Urinary bladder (tissue), 4 donors: ENCODE results near the gene MAGI2. TPM values are rescaled to one million over a fixed set of nuclear protein-coding genes. Genes with fewer than 3 reads are reported as not detected.

ENCODE experiments used
- DNase-seq: peaks from one replicate; pipeline ENCODE4 v3.0.0-alpha.2; 2015; ENCODE audit errors: extremely low spot score
- H3K27ac ChIP-seq: one replicate; pipeline ENCODE4 v1.5.1; 2013; ENCODE audit warnings: low read depth, mild to moderate bottlenecking, moderate library complexity
- H3K36me3 ChIP-seq: one replicate; pipeline ENCODE4 v1.6.1; 2013; ENCODE audit warnings: mild to moderate bottlenecking, moderate library complexity; ENCODE audit not compliant: insufficient read depth
- H3K4me1 ChIP-seq: one replicate; pipeline ENCODE4 v1.6.1; 2013; ENCODE audit warnings: mild to moderate bottlenecking, moderate library complexity; ENCODE audit not compliant: insufficient read depth
- H3K4me3 ChIP-seq: one replicate; pipeline ENCODE4 v1.5.1; 2013; ENCODE audit warnings: low read depth, low read length
- WGBS: extraction: QIAGEN DNeasy Blood & Tissue Kit; methylation state at CpG from one replicate; pipeline ENCODE4 v1.1.7; 2013; 5-methylcytosine and 5-hydroxymethylcytosine counted together
- polyA plus RNA-seq: library from polyadenylated mRNA; stranded (reverse); fragments of 200-250 nt; gene quantifications from one replicate; pipeline ENCODE4 v1.2.3, GENCODE V29; 2013
- total RNA-seq: library from RNA; depleted of rRNA; stranded (reverse); fragments of >200 nt; gene quantifications from one replicate; pipeline ENCODE4 v1.2.3, GENCODE V29; 2014
- donor health status: healthy with polysubstance abuse.
- donor health status: healthy.

MAGI2 gene
- total and polyA plus RNA-seq, 2 donors: 7.6 to 37.4 TPM

DNA sequence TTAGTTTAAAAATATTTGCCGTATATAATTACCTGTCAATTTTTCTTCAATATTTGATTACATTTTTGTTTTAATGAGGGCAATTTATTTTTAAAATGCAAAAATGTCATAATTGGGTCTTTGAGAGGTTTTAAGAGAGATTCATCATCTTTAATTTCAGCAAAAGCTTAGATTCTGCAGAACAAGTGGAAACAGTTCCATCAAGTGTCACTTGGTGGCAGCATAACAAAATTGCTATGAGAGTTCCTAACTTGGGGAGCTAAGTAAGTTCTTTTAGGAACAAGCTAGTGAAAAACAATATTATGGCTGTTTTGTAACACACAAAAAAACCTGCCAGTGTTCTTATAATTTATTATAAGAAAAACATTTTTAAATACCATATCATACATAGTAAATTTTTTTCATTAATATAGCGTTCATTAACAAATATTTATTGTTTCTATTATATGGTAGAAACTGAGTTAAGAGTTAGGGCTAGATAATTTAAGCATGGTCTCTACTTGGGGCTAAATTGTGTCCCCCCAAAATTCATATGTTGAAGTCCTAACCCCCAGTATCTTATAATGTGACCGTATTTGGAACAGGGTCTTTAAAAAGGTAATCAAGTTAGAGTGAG lies 155.2 kb downstream of the MAGI2 start:
- WGBS: 81% methylated on average over 3 of the region's 3 CpGs
- no peak overlapping the region for H3K27ac ChIP-seq
- H3K36me3 ChIP-seq: no peaks in the 10 kb centered on the region
- DNase-seq: no peak
- no peak overlapping the region for H3K4me3 ChIP-seq
- no peaks in the 10 kb centered on the region for H3K4me1 ChIP-seq

DNA sequence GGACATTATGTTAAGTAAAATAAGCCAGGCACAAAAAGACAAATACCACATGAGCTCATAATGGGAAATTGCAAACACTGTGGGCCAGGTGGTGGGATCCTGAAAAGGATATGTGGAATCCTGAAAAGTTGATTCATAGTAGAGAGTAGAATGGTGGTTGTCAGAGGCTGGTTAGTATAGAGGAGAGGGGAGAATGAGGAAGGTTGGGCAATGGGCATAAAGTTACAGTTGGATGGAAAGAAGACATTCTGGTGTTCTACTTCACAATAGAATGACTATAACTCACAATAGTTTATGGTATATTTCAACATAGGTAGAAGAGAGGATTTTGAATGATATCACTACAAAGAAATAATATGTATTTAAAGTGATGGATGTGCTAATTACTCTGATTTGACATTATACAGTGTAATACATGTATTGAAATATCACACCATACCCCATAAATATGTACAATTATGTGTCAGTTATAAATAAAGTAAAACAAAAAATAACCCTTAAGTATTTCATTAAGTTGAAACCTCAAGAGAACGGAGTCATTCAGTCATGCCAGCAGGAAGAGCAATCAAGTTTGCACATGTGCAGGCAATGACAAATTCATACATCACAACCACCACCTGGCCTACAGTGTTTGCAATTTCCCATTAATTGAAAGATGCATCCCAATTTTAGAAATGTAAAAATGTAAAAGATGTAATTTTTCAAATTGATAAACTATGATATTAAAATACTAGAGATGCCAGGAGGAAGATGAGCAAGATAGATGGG lies 156.7 kb downstream of the MAGI2 start:
- no peak for DNase-seq
- H3K4me3 ChIP-seq: no peak overlapping the region
- no peaks in the 10 kb centered on the region for H3K36me3 ChIP-seq
- H3K4me1 ChIP-seq: no peaks in the 10 kb centered on the region
- H3K27ac ChIP-seq: no peak overlapping the region
- WGBS: 80% methylated on average over 1 of the region's 1 CpG

DNA sequence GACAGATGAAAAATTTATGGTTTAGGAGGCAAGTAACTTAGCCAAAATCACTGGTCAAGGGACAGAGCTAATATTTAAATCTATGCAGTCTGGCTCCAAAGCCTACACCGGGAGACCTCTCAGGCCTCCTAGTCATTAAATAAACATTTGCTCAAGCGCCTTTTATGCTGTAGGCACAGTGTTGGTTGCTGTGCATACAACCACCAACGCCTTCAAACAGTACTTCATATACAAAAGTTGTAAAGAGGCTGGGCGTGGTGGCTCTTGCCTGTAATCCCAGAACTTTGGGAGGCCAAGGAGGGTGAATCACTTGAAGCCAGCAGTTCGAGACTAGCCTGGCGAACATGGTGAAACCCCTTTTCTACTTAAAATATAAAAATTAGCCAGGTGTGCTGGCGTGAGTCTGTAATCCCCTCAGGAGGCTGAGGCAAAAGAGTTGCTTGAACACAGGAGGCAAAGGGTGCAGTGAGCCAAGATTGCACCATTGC lies 159.8 kb downstream of the MAGI2 start:
- Histone ChIP-seq H3K27ac (no peak overlapping the region), H3K4me1 (no peaks in the 10 kb centered on the region), H3K4me3 (no peak overlapping the region), H3K36me3 (no peaks in the 10 kb centered on the region)
- 82% methylated on average over 7 of the region's 7 CpGs for WGBS
- DNase-seq: no peak

DNA sequence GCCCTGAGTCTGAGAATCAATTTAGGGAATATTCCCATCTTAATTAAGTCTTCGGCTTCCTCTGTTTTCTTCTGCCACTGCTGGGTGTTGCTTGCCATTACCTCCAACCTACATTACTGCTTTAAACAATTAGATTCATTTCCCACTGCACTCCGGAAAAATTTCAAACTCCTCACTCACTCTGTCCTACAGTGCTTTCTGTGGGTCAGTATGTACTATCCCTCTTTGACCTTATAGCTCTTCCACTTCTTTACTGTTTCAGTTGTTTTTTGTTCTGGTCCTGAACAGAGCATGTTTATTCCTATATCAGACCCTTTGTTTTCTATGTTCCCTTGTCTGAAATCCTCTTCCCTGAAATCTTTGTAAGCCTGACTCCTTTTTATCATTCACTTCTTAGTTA lies 160.6 kb downstream of the MAGI2 start:
- 86% methylated on average over 2 of the region's 2 CpGs for WGBS
- Histone ChIP-seq H3K27ac (no peak overlapping the region), H3K36me3 (no peaks in the 10 kb centered on the region), H3K4me3 (no peak overlapping the region), H3K4me1 (no peaks in the 10 kb centered on the region)
- no peak for DNase-seq

DNA sequence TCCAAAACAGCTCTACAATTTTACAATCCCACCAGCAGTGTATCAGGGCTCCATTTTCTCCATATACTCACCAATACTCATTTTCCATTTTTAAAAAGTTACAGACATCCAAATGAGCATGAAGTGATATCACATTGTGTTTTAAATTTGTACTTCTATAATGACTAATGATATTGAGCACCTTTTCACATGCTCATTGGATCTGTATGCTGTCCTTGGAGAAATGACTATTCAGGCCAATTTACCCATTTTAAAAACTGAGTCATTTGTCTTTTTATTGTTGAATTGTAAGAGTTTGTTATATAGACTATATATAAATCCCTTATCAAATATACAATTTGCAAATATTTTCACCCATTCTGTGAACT lies 162.0 kb downstream of the MAGI2 start:
- H3K27ac ChIP-seq: no peak overlapping the region
- no peak overlapping the region for H3K4me3 ChIP-seq
- no peaks in the 10 kb centered on the region for H3K4me1 ChIP-seq
- H3K36me3 ChIP-seq: no peaks in the 10 kb centered on the region
- DNase-seq: no peak

DNA sequence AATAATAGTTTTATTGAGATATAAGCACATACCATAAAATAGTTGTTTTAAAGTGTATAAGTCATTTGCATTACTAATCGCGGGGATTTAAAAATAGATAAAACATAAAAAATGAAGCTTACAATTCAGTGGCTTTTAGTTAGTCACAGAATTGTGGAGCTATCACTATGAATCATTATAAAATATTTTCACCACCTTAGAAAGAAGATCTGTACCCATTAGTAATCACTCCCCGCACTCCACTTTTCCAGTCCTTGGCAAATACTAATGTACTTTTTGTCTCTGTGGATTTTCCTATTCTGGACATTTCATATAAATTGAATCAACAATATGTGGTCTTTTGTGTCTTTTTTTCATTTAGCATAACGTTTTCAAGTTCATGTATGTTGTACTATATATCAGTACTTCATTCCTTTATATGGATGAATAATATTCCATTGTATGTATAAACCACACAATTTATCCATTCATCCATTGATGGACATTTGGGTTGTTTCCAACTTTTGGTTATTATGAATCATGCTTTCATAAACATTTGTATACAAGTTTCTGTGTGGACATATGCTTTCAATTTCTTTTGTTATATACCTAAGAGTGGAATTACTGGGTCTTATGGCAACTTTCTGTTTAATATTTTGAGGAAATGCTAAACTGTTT lies 162.5 kb downstream of the MAGI2 start:
- no peak overlapping the region for H3K4me3 ChIP-seq
- no peak for DNase-seq
- no peaks in the 10 kb centered on the region for H3K36me3 ChIP-seq
- no peaks in the 10 kb centered on the region for H3K4me1 ChIP-seq
- H3K27ac ChIP-seq: no peak overlapping the region
- 89% methylated on average over 4 of the region's 4 CpGs for WGBS

DNA sequence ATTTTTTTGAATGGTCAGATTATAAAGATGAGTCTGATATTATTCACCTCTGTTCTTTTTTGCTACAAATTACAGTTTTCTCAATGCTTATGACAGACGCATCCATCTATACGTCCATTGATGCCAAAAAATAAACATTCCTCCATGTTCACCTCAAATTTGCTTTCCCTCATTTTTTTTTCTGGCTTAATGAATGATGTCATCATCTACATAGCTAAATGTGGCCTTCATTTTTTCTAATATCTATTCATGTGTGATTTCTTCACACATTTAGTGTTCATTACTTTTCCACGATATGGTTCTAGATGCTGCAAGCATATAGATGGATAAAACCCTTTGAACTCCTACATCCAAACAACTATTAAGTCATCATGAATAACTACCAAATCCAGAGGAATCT lies 163.1 kb downstream of the MAGI2 start:
- H3K4me3 ChIP-seq: no peak overlapping the region
- DNase-seq: no peak
- 92% methylated on average over 3 of the region's 3 CpGs for WGBS
- H3K27ac ChIP-seq: no peak overlapping the region
- H3K36me3 ChIP-seq: no peaks in the 10 kb centered on the region
- H3K4me1 ChIP-seq: no peaks in the 10 kb centered on the region

DNA sequence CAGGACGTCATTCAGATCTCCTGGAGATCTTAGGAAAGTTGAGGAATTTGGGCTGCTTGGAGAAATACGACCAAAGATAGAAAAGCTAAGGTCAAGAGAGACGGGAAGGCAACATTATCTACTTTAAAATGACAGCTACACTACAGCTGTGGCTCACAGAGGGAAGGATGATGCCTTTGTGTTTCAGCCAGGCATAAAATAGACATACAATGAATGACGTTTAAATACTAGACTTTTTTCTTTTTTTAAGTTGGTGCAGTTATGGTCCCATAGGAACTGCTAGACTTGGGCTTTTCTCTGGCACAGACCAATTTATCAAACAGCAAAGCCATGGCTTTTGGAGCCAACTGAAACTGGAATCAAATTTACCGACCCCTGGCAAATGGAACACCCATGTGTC lies 164.8 kb downstream of the MAGI2 start:
- 62% methylated on average over 5 of the region's 5 CpGs for whole genome bisulfite sequencing
- Histone ChIP-seq H3K4me3 (no peak overlapping the region), H3K36me3 (no peaks in the 10 kb centered on the region), H3K4me1 (no peaks in the 10 kb centered on the region), H3K27ac (no peak overlapping the region)
- DNase-seq: no peak

DNA sequence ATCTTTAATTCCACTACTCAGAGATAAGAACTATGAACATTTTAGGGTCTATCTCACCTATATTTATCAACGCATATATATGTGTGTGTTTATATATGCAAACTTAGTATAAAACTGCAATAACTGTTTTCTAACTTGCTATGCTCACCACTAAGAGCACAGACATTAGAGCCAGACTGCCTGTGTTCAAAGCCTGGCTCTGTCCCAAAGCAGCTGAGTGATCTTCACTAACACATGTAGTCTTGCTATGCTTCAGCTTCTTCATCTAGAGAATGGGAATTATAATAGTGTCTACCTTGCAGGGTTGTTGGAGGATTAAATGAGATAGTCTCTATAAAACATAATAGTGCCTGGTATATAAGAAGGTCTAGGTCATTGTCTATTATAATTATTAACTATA lies 165.5 kb downstream of the MAGI2 start:
- no peak overlapping the region for H3K27ac ChIP-seq
- H3K36me3 ChIP-seq: no peaks in the 10 kb centered on the region
- WGBS: 63% methylated on average over 1 of the region's 1 CpG
- DNase-seq: no peak
- H3K4me1 ChIP-seq: no peaks in the 10 kb centered on the region
- no peak overlapping the region for H3K4me3 ChIP-seq

DNA sequence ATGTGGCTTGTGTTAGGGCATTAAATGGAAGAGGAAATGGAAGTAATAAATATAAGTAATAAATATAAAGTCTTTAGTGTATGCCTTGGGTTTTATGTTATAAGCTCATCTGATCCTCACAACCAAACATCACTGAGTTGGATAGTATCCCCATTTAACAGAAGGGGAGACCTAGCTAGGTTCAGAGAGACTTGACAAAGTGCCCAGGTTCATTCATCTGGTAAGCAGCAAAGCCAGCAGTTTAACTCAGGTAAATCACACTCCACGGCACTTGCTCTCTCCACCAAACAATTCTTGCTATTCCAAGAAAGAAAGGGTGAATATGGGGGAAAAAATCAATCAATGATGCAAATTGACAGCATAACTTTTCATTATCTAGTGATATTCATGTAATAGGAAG lies 167.3 kb downstream of the MAGI2 start:
- Histone ChIP-seq H3K27ac (no peak overlapping the region), H3K4me1 (no peaks in the 10 kb centered on the region), H3K36me3 (no peaks in the 10 kb centered on the region), H3K4me3 (no peak overlapping the region)
- 46% methylated on average over 1 of the region's 1 CpG for WGBS
- DNase-seq: no peak

DNA sequence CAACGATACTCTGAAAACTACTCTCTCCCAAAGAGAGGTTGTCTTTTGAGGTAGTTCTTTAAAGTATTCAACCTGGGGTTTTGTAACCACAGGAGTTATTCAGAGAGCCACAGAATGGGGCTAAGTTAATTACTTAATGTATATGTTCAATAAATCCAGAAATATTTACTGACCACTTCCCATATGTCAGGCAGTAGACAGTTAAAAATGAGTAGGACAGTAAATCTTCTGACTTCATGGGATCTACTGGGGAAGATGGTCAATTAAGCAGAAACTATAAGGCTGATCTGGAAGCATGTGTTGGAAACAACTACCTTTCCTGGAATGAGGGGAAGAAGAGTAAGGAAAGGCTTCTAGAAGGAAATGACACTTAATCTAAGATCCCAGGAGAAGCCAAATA lies 167.7 kb downstream of the MAGI2 start:
- WGBS: 88% methylated on average over 1 of the region's 1 CpG
- Histone ChIP-seq H3K36me3 (no peaks in the 10 kb centered on the region), H3K27ac (no peak overlapping the region), H3K4me3 (no peak overlapping the region), H3K4me1 (no peaks in the 10 kb centered on the region)
- DNase-seq: no peak

DNA sequence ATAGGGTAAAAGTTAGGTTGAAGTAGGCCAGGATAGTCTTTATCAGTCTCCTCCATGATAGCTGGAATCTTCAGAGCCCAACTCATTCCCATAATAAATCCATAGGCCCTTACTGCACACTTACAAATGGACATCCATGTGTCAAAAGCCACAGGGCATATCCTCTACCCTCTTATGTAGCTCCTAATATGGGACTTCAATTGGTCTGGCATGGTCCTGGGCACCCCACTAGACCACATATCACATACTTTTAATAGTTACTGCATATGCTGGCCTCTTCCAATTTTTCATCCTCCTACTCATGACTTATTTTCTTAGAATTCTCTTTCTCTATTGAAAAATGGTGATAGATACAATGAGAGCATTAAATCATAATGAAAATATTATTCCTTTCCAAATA lies 169.3 kb downstream of the MAGI2 start:
- no peak overlapping the region for H3K27ac ChIP-seq
- H3K4me1 ChIP-seq: no peaks in the 10 kb centered on the region
- DNase-seq: no peak
- no peak overlapping the region for H3K4me3 ChIP-seq
- H3K36me3 ChIP-seq: no peaks in the 10 kb centered on the region

DNA sequence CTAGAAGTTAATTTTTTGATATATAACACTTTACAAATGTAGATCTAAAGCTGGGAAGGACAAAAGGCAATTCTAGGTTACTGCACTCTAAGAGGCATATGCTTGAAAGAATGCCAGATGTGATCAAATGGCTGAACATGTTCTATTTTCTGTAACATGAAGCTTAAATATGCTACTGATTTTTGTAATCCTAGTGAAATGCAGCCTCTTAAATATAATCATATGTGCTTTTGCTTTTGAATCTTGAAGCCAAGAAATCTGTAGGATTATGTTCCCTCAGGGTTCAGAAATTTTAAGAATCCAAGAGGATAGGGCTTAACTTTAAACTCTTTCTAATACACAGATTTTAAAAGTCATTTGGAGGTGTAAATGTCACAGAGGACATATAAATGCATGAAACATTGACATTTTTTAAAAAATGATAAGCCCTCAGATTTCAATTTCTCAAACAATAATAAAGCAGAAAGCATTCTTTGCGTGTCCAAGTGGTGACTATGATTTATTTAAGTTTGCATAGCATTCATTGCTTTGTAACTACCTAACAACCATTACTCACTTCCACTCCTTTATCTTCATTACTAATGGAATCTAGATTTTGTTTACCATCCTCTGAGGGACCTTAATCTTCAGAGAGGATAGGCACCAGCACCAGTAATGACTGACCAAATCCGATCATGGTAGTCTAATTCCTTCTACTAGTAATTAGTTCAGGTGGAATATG lies 170.4 kb downstream of the MAGI2 start:
- H3K36me3 ChIP-seq: no peaks in the 10 kb centered on the region
- no peak overlapping the region for H3K4me3 ChIP-seq
- no peak for DNase-seq
- no peak overlapping the region for H3K27ac ChIP-seq
- 46% methylated on average over 2 of the region's 2 CpGs for WGBS
- no peaks in the 10 kb centered on the region for H3K4me1 ChIP-seq
